Stimulated activated naive CD8-positive, alpha-beta T cell treated with anti-CD3 and anti-CD28 coated beads, Interleukin-15, Interleukin-2, amounts not matched to agents 100 ng/mL and 50 ng/mL, for 24 hours (primary cell): Measurements from ENCODE around the gene NDUFAF5.
A peak's percentile ranks its signal among the peaks of the same experiment; 100 is the strongest.
"Not testable (repeated sequence)": the region's sequence is repeated elsewhere in the genome, so short reads cannot be mapped to it uniquely, and the experiment has no call there.

Experiments
- H3K27ac Mint-ChIP-seq: one replicate; pipeline ENCODE4 v1.8.0; 2021; ENCODE audit warnings: mild to moderate bottlenecking, mixed read lengths
- H3K27me3 Mint-ChIP-seq: one replicate; pipeline ENCODE4 v1.8.0; 2021; ENCODE audit warnings: mixed read lengths
- H3K36me3 Mint-ChIP-seq: one replicate; pipeline ENCODE4 v1.8.0; 2021; ENCODE audit warnings: low read depth, mixed read lengths
- H3K4me1 Mint-ChIP-seq: one replicate; pipeline ENCODE4 v1.8.0; 2021; ENCODE audit warnings: low read depth, mixed read lengths
- H3K4me3 Mint-ChIP-seq: one replicate; pipeline ENCODE4 v1.8.0; 2021; ENCODE audit warnings: mild to moderate bottlenecking, mixed read lengths
- H3K9me3 Mint-ChIP-seq: one replicate; pipeline ENCODE4 v1.8.0; 2021; ENCODE audit warnings: mixed read lengths

NDUFAF5 gene, protein sequence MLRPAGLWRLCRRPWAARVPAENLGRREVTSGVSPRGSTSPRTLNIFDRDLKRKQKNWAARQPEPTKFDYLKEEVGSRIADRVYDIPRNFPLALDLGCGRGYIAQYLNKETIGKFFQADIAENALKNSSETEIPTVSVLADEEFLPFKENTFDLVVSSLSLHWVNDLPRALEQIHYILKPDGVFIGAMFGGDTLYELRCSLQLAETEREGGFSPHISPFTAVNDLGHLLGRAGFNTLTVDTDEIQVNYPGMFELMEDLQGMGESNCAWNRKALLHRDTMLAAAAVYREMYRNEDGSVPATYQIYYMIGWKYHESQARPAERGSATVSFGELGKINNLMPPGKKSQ

DNA sequence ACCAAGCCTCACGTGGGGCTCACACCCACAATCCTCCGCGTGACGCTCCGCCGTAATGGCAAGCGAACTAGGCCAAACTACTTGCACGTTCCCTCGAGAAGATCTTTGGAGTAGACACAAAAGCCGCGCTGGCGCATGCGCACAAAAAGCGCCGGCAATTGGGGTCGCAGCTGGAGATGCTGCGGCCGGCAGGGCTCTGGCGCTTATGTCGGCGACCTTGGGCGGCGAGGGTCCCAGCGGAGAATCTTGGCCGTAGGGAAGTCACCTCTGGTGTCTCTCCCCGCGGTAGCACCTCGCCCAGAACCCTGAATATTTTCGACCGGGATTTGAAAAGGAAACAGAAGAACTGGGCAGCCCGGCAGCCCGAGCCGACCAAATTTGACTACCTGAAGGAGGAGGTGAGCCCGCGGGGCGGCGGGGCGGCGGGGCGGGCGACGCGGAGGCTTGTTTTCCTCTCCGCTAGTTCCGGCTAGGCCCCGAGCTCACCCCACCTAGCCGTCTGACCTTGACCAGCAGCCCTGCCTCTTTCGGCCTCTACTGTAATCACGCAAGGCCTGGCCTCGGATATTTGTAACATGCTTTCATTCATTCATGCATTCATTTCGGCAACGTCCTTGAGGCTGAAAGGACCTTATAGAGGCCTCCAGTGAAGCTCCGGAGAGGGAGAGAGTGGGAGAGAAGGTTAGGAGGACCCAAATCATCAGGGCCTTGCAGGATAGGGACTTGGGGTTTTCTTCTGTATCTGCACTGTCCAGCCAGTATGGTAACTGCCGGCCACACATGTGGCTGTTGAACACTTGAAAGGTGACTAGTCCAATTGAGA, at the start of gene NDUFAF5, which contains the start of gene ESF1:
Gene NDUFAF5 (plus strand): TSS at position 136 of the 823 bp plus-strand sequence. CDS start 41 bp downstream, at position 177.
Gene ESF1 (minus strand): TSS at position 27 of the 823 bp plus-strand sequence. CDS start 1,779 bp downstream, outside the sequence.
- peak within 1 kb of the TSS; percentile 100 for H3K4me3 Mint-ChIP-seq
- H3K27ac Mint-ChIP-seq = peak within 1 kb of the TSS; percentile 99
- peaks cover 52% of the 10 kb centered on the region for H3K36me3 Mint-ChIP-seq
- H3K9me3 Mint-ChIP-seq = no peaks in the 10 kb centered on the region
- peaks cover 57% of the 10 kb centered on the region for H3K4me1 Mint-ChIP-seq
- no peaks in the 10 kb centered on the region for H3K27me3 Mint-ChIP-seq

DNA sequence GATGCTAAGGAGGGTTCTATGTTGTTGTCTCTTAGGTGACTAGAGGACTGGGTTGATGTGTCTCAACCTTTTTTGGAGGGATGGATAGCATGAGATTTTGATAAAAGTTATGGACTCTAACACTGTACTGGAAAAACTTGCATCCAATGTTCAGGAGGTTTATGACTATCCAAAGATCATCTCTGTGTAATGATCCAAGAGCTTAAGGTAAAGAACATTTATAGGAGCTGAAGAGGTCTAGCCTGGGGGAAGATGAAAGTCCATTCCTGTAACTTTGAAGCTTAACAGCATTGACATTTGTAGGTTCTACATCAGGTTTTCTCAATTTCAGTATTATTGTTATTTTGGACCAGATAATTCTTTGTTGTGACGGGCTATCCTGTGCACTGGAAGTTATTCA, 49.0 kb upstream of the NDUFAF5 start:
- H3K4me1 Mint-ChIP-seq = peaks cover 7% of the 10 kb centered on the region
- peaks cover 5% of the 10 kb centered on the region for H3K9me3 Mint-ChIP-seq
- H3K36me3 Mint-ChIP-seq = peaks cover 76% of the 10 kb centered on the region
- H3K27ac Mint-ChIP-seq = no peak overlapping the region
- no peak overlapping the region for H3K4me3 Mint-ChIP-seq
- no peaks in the 10 kb centered on the region for H3K27me3 Mint-ChIP-seq

DNA sequence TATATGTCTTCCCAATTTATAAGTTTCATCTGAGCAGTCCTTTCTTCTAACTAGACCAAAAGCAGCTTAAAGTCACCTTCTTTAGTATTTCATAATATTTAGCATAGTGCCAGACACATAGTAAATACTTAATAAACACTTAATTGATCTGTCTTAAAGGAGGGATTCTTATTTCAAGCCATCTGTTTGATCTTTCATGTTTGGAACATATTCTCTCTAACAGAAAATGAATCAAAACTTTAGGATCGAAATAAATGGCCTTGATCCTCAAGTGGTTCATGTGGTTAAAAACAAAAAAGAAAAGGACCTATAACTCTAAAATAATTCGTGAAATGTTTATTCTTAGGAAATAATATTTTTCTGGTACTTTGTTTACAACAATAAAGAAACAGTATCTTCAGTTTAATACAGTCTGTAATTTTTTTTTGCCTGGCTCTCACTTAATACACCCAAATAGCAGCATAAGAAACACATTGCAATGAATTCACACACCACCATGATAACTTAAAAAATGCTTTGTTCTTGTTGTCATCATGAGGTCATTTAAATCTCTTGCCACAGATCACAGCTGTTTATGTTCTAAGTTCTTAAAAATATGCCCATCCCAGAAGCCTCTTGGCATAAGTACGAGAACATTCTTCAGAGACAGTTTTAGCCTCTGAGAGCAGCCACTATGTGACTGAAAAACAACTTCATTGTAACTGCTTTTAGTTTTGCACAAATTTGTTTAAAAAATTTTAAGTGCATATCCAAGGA, 48.2 kb upstream of the NDUFAF5 start:
- no peaks in the 10 kb centered on the region for H3K27me3 Mint-ChIP-seq
- H3K4me1 Mint-ChIP-seq = peaks cover 15% of the 10 kb centered on the region
- H3K4me3 Mint-ChIP-seq = no peak overlapping the region
- H3K36me3 Mint-ChIP-seq = peaks cover 79% of the 10 kb centered on the region
- H3K27ac Mint-ChIP-seq = no peak overlapping the region
- H3K9me3 Mint-ChIP-seq = peaks cover 11% of the 10 kb centered on the region

DNA sequence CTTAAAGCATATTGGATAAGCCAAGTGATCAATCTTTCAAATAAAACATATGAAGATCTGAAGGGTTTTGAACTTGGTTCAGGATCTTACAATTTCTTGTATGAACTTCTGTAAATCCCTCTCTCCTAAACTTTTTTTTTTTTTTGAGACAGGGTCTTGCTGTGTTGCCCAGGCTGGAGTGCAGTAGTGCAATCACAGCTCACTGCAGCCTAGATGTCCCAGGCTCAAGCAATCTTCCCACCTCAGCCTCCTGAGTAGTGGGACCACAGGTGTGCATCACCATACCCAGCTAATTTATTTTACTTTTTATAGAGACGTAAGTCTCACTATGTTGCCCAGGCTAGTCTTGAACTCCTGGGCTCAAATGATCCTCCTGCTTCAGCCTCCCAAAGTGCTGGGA, 46.6 kb upstream of the NDUFAF5 start:
- not testable (repeated sequence) for H3K27ac Mint-ChIP-seq, H3K27me3 Mint-ChIP-seq, H3K4me3 Mint-ChIP-seq
- H3K4me1 Mint-ChIP-seq = peaks cover 24% of the 10 kb centered on the region
- peaks cover 11% of the 10 kb centered on the region for H3K9me3 Mint-ChIP-seq
- H3K36me3 Mint-ChIP-seq = peaks cover 79% of the 10 kb centered on the region

DNA sequence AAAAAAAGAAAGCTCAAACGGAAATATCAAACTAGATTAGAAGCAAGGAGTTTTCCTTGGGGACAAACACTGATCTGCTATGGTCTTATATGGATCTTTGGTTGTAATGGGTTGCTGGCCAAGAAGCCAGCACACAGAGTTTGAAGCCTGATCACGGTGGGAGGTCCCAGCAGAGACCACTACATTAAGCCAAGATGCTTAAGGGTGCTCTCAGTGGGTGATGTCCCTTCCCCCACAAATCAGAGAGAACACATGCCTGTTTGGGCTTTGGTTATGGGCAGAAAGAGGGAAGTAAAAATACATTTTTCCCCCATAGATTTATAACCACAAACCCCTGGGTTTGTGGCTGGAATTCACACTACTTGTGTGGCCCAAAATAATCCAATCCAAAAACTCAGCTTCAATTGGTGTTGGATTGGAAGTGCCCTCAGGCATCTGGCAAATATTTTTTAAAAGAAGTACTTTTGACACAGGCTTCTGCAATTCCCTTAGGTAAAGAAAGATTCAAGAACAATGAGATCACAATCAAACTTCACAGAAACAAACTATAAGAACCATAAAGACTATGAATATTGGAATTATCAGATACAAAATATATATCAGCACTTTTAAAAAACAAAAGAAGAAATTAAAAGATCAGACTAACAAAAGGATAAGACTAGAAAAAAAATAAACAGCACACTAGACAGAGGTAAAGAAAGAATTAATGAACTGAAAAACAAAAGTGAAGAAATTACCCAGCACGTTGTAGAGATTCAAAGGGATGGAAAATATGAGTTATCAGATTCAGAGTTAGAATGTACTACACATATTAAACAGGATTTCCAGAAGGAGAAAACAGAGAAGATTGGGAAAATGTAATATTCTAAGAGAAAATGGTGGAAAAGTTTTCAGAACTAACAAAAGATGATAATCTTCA, 44.8 kb upstream of the NDUFAF5 start:
- H3K4me1 Mint-ChIP-seq = peaks cover 24% of the 10 kb centered on the region
- H3K27ac Mint-ChIP-seq = no peak overlapping the region
- no peaks in the 10 kb centered on the region for H3K27me3 Mint-ChIP-seq
- peaks cover 11% of the 10 kb centered on the region for H3K9me3 Mint-ChIP-seq
- peaks cover 80% of the 10 kb centered on the region for H3K36me3 Mint-ChIP-seq
- no peak overlapping the region for H3K4me3 Mint-ChIP-seq

DNA sequence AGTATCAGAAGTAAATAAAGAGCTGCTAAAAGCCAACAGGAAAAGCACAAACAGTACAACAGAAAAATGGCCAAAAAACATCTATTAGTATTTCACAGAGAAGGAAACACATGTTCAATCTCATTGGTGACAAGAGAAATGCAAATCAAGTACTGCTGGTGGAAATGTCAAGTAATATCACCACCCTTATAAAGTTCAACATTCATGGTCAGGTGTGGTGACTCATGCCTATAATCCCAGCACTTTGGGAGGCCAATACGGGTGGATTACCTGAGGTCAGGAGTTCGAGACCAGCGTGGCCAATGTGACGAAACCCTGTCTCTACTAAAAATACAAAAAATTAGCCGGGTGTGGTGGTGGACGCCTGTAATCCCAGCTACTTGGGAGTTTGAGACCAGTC, 42.9 kb upstream of the NDUFAF5 start:
- no peaks in the 10 kb centered on the region for H3K27me3 Mint-ChIP-seq
- H3K27ac Mint-ChIP-seq = no peak overlapping the region
- H3K4me3 Mint-ChIP-seq = no peak overlapping the region
- H3K36me3 Mint-ChIP-seq = peaks cover 75% of the 10 kb centered on the region
- H3K4me1 Mint-ChIP-seq = peaks cover 24% of the 10 kb centered on the region
- H3K9me3 Mint-ChIP-seq = peaks cover 11% of the 10 kb centered on the region

DNA sequence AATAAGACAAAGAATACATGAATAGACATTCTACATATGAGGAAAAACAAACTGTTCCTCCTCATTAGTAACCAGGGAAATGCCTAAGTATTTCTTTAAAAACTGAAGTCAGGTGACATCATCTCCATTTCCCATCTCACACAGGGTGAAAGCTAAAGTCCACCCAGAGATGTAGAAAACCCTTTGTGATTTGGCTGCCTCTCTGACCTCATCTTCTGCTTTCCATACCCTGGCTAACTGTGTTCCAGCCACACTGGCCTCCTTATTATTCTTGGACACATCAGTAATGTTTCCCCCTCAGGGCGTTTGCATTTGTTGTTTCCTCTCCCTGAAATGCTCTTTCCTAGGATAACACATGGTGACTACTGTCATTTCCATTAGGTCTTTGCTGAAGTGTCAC, 40.5 kb upstream of the NDUFAF5 start:
- Mint-ChIP-seq H3K27ac (no peak overlapping the region), H3K27me3 (no peaks in the 10 kb centered on the region), H3K36me3 (peaks cover 74% of the 10 kb centered on the region), H3K4me3 (no peak overlapping the region), H3K4me1 (peaks cover 24% of the 10 kb centered on the region), H3K9me3 (peaks cover 11% of the 10 kb centered on the region)

DNA sequence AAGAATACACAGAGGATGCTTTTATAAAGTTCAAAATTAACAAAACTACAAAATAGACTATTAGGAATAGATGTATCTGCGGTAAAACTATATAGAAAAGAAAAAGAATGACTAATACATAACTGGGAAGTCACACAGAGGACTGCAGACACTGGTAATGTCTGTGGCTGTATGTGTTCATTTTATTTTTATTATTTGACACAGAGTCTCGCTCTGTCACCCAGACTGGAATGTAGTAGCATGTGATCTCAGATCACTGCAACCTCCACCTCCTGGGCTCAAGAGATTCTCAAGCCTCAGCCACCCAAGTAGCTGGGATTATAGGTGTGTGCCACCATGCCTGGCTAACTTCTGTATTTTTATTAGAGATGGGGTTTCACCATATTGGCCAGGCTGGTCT, 39.0 kb upstream of the NDUFAF5 start:
- Mint-ChIP-seq H3K4me1 (peaks cover 21% of the 10 kb centered on the region), H3K4me3 (no peak overlapping the region), H3K27me3 (no peaks in the 10 kb centered on the region), H3K9me3 (peaks cover 7% of the 10 kb centered on the region), H3K36me3 (peaks cover 71% of the 10 kb centered on the region), H3K27ac (no peak overlapping the region)

DNA sequence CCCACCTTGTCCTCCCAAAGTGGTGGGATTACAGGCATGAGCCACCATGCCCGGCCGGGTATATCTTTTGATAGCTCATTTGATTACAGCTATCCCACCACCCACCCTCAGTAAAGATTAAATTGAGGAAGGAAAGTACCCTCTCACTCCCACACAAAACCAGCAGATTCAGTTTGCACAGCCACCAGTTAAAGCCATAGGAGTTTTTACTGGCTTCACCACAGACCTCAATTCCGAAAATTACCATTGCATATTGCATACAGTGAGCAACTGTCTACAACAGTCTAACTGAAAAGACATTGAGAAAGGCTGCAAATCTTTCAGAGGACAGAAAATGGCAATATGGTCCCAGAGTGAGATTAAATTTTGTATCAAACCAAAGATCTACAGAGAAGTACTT, 35.0 kb upstream of the NDUFAF5 start:
- H3K36me3 Mint-ChIP-seq = peaks cover 37% of the 10 kb centered on the region
- no peaks in the 10 kb centered on the region for H3K27me3 Mint-ChIP-seq
- H3K9me3 Mint-ChIP-seq = no peaks in the 10 kb centered on the region
- H3K4me3 Mint-ChIP-seq = no peak overlapping the region
- peaks cover 3% of the 10 kb centered on the region for H3K4me1 Mint-ChIP-seq
- no peak overlapping the region for H3K27ac Mint-ChIP-seq

DNA sequence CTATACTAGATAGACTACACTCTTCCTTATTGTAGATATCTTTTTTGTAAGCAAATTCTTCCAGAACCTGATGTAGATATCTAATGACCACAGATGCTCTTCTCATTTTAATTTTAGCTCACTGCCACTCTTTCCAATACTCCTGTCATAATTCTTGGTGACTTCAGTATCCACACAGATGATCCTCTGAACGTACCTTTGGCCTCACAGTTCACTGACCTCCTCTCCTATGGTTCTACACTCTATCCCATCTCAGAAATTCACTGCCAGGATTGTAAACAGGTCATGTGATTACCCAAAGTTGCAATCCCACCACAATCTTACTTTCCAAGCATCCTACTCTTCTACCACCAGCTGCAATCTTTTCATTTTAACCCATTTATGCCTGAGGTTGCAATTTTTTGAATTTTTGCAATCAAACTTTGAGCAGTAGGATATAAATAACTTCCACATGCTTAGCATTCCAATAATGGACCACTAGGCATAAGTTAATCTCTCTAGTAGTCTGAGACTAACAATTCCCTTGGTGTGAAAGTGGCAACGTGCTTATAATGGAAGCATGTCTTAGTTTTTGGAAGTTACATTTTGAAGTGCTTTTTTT, 31.3 kb upstream of the NDUFAF5 start:
- Mint-ChIP-seq H3K27me3 (no peaks in the 10 kb centered on the region), H3K36me3 (peaks cover 40% of the 10 kb centered on the region), H3K4me1 (peaks cover 3% of the 10 kb centered on the region), H3K9me3 (no peaks in the 10 kb centered on the region), H3K27ac (no peak overlapping the region), H3K4me3 (no peak overlapping the region)

DNA sequence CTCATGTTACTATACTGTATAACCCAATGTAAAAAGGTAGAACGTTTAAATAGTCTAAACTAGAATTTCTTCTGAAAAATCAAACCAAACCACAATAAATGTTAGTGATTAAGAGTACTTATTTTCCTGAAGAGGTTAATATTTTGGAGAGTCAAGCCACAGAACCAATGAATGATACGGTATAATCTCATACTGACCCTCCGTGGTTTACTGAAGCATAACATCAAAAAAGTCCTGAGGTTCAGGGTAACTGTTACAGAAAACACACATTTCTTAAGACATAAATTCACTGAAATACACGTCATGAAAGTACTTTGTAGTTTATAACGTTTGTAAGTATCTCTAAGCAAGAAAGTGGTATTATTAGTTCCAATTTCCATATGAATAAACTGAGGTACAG, 29.0 kb upstream of the NDUFAF5 start:
- H3K36me3 Mint-ChIP-seq = peaks cover 40% of the 10 kb centered on the region

DNA sequence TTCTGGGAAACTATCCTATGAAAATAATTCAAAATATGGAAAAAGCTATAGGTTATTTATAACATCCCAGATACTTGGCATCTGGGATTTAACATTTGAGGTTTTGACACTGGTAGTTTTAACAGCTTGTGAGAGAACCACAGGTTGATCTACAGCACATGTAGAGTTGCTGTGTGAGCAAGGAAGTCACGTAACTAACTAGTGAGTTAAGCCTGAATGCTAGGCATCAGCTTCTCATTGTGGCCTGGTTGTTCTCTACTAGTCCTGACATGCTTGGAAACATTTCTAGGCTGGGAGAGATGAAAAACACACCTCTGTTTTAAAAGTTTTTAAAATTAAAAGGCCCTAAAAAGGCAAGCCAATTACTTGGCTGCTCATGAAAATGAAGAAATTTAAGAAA, 28.3 kb upstream of the NDUFAF5 start:
- Mint-ChIP-seq H3K9me3 (no peaks in the 10 kb centered on the region), H3K27me3 (no peaks in the 10 kb centered on the region), H3K36me3 (peaks cover 33% of the 10 kb centered on the region), H3K4me3 (no peak overlapping the region), H3K27ac (no peak overlapping the region), H3K4me1 (no peaks in the 10 kb centered on the region)

More for the DNA sequence above, 29.0 kb upstream of the NDUFAF5 start:
- H3K9me3 Mint-ChIP-seq = no peaks in the 10 kb centered on the region
- no peak overlapping the region for H3K4me3 Mint-ChIP-seq
- no peaks in the 10 kb centered on the region for H3K27me3 Mint-ChIP-seq
- no peak overlapping the region for H3K27ac Mint-ChIP-seq
- H3K4me1 Mint-ChIP-seq = no peaks in the 10 kb centered on the region

DNA sequence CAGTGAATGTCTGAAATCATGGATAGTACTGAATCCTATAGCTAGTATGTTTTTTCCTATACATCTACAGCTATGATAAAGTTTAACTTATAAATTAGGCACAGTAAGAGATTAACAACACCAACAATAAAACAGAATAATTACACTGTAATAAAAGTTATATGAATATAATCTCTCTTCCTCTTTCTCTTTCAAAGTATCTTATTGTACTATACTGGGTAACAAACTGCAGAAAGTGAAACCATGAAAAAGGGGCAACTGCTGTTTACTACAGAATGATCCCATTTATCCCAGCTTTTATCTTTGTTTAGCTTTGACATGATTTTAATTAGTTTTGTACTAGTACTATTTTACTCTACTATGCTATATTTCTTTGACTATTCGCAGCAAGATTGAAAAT, 25.9 kb upstream of the NDUFAF5 start:
- H3K27ac Mint-ChIP-seq = no peak overlapping the region
- H3K36me3 Mint-ChIP-seq = peaks cover 42% of the 10 kb centered on the region
- no peaks in the 10 kb centered on the region for H3K27me3 Mint-ChIP-seq
- H3K4me3 Mint-ChIP-seq = no peak overlapping the region
- no peaks in the 10 kb centered on the region for H3K9me3 Mint-ChIP-seq
- H3K4me1 Mint-ChIP-seq = no peaks in the 10 kb centered on the region
